Ishikawa (cell line): ENCODE results near the gene ZFYVE9.
A peak's percentile ranks its signal among the peaks of the same experiment; 100 is the strongest.

Experiments
- CEBPB ChIP-seq: IDR thresholded peaks from 2 replicates; pipeline ENCODE4 v1.6.1; 2012
- CREB1 ChIP-seq: IDR thresholded peaks from 2 replicates; pipeline ENCODE4 v1.6.1; 2012; ENCODE audit warnings: low read depth
- EGR1 ChIP-seq: IDR thresholded peaks from 2 replicates; pipeline ENCODE4 v1.6.1; 2012
- EP300 ChIP-seq: IDR thresholded peaks from 2 replicates; pipeline ENCODE4 v1.6.1; 2012; ENCODE audit warnings: borderline replicate concordance
- FOXM1 ChIP-seq: IDR thresholded peaks from 2 replicates; pipeline ENCODE4 v1.6.1; 2012; ENCODE audit warnings: low read depth, borderline replicate concordance
- MAX ChIP-seq: IDR thresholded peaks from 2 replicates; pipeline ENCODE4 v1.6.1; 2012
- NFIC ChIP-seq: IDR thresholded peaks from 2 replicates; pipeline ENCODE4 v1.6.1; 2012
- RAD21 ChIP-seq: IDR thresholded peaks from 2 replicates; pipeline ENCODE4 v1.6.1; 2012; ENCODE audit warnings: low read depth
- REST ChIP-seq: IDR thresholded peaks from 2 replicates; pipeline ENCODE4 v1.6.1; 2012; ENCODE audit warnings: low read depth, mild to moderate bottlenecking
- TAF1 ChIP-seq: IDR thresholded peaks from 2 replicates; pipeline ENCODE4 v1.6.1; 2012; ENCODE audit warnings: low read depth, mild to moderate bottlenecking
- TCF12 ChIP-seq: IDR thresholded peaks from 2 replicates; pipeline ENCODE4 v1.6.1; 2012; ENCODE audit warnings: low read depth
- TEAD4 ChIP-seq: IDR thresholded peaks from 2 replicates; pipeline ENCODE4 v1.6.1; 2012
- USF1 ChIP-seq: IDR thresholded peaks from 2 replicates; pipeline ENCODE4 v1.6.1; 2012
- YY1 ChIP-seq: IDR thresholded peaks from 2 replicates; pipeline ENCODE4 v1.6.1; 2012; ENCODE audit warnings: low read depth
- ZBTB7A ChIP-seq: IDR thresholded peaks from 2 replicates; pipeline ENCODE4 v1.6.1; 2012; ENCODE audit warnings: low read depth

The ZFYVE9 gene

GRCh38 chr1:52305417-52306226 is 163.7 kb downstream of the ZFYVE9 start:
- TF ChIP-seq EGR1, result no peak
- TF ChIP-seq MAX, result no peak
- TF ChIP-seq ZBTB7A, result no peak
- TF ChIP-seq NFIC, result no peak
- TF ChIP-seq EP300, result no peak
- no peak for TF ChIP-seq USF1
- TF ChIP-seq YY1, result no peak
- no peak for TF ChIP-seq TCF12
- TF ChIP-seq CEBPB, result no peak
- no peak for TF ChIP-seq TEAD4
- no peak for TF ChIP-seq RAD21
- no peak for TF ChIP-seq TAF1
- TF ChIP-seq REST, result no peak
- TF ChIP-seq CREB1, result no peak
- no peak for TF ChIP-seq FOXM1

GRCh38 chr1:52306227-52307006 is 164.5 kb downstream of the ZFYVE9 start:
- TF ChIP-seq TEAD4 (no peak), NFIC (peak; percentile 82), ZBTB7A (no peak), FOXM1 (no peak), TAF1 (no peak), TCF12 (peak; percentile 65; the same call in 1 of the 2 replicates), CEBPB (no peak), MAX (no peak)

GRCh38 chr1:52321061-52321460 is 179.2 kb downstream of the ZFYVE9 start:
- TF ChIP-seq ZBTB7A (no peak), USF1 (no peak), EGR1 (no peak), YY1 (no peak), EP300 (no peak), TAF1 (no peak), TEAD4 (no peak), FOXM1 (no peak), TCF12 (no peak), CREB1 (no peak)

GRCh38 chr1:52323731-52324130 is 181.8 kb downstream of the ZFYVE9 start:
- TF ChIP-seq TEAD4 (no peak), USF1 (no peak), RAD21 (no peak), REST (no peak), ZBTB7A (no peak), CEBPB (no peak), EP300 (no peak), EGR1 (no peak), CREB1 (no peak), TCF12 (no peak), MAX (no peak)

GRCh38 chr1:52325786-52326185 is 183.9 kb downstream of the ZFYVE9 start:
- TF ChIP-seq EGR1 (no peak), CEBPB (no peak), TAF1 (no peak), NFIC (no peak), MAX (no peak)
